ENCODE data around the gene SLC6A17.

The SLC6A17 gene

GRCh38 chr1:110235834-110236682, 85.8 kb downstream of the SLC6A17 start:
- in situ Hi-C loops (cut with MboI; ENCODE audit: low sequenced_read_pairs) = no loop called here

- in situ Hi-C loops (cut with MboI; ENCODE audit: low sequenced_read_pairs) = no loop called here
These were observed 87.3 kb downstream of the SLC6A17 start for GRCh38 chr1:110237386-110238152.

GRCh38 chr1:110239441-110240430, 89.4 kb downstream of the SLC6A17 start:
- in situ Hi-C loops (cut with MboI; ENCODE audit: low sequenced_read_pairs) = no loop called here

- in situ Hi-C loops (cut with MboI; ENCODE audit: low sequenced_read_pairs) = no loop called here
These were observed 90.3 kb downstream of the SLC6A17 start for GRCh38 chr1:110240476-110241210.

- in situ Hi-C loops (cut with MboI; ENCODE audit: low sequenced_read_pairs) = no loop called here
These were observed 91.2 kb downstream of the SLC6A17 start for GRCh38 chr1:110241516-110241915.

GRCh38 chr1:110242062-110242461, 91.8 kb downstream of the SLC6A17 start:
- in situ Hi-C loops (cut with MboI; ENCODE audit: low sequenced_read_pairs) = no loop called here

- in situ Hi-C loops (cut with MboI; ENCODE audit: low sequenced_read_pairs) = no loop called here
These were observed 92.4 kb downstream of the SLC6A17 start for GRCh38 chr1:110242731-110243130.

GRCh38 chr1:110243146-110243545, 92.9 kb downstream of the SLC6A17 start:
- in situ Hi-C loops (cut with MboI; ENCODE audit: low sequenced_read_pairs) = no loop called here

GRCh38 chr1:110243574-110243973, 93.3 kb downstream of the SLC6A17 start:
- in situ Hi-C loops (cut with MboI; ENCODE audit: low sequenced_read_pairs) = no loop called here

GRCh38 chr1:110245876-110246620, 95.8 kb downstream of the SLC6A17 start:
- in situ Hi-C loops (cut with MboI; ENCODE audit: low sequenced_read_pairs) = no loop called here

GRCh38 chr1:110248746-110249145, 98.5 kb downstream of the SLC6A17 start:
- in situ Hi-C loops (cut with MboI; ENCODE audit: low sequenced_read_pairs) = no loop called here

- in situ Hi-C loops (cut with MboI; ENCODE audit: low sequenced_read_pairs) = no loop called here
These were observed 99.0 kb downstream of the SLC6A17 start for GRCh38 chr1:110249256-110249655.

- in situ Hi-C loops (cut with MboI; ENCODE audit: low sequenced_read_pairs) = no loop called here
These were observed 99.7 kb downstream of the SLC6A17 start for GRCh38 chr1:110250008-110250407.

GRCh38 chr1:110250749-110251148, 100.5 kb downstream of the SLC6A17 start:
- in situ Hi-C loops (cut with MboI; ENCODE audit: low sequenced_read_pairs) = no loop called here
